ENCODE results near the gene MIEN1. TPM values are rescaled to one million over a fixed set of nuclear protein-coding genes. Genes with fewer than 3 reads are reported as not detected.

Gene MIEN1
- total RNA-seq, 1 experiment from 2014 or later: 40.6 TPM

- POLR2A ChIA-PET: interaction anchor here (1.0 kb wide), 1 partner anchor 314 kb away, joined by 3 read pairs; no protein-coding TSS in a partner anchor
- Mint-ChIP-seq H3K27me3 (ENCODE audit: low read depth) (no peaks in the 10 kb centered on the region), H3K4me1 (no peaks in the 10 kb centered on the region), H3K27ac (no peak overlapping the region), H3K9me3 (no peaks in the 10 kb centered on the region), H3K4me3 (no peak overlapping the region), H3K36me3 (peaks cover 58% of the 10 kb centered on the region)
- TF ChIP-seq NR1H2 (CRISPR knock-in tag; IDR thresholded peaks at IDR 0.05) (no peak), ATF2 (CRISPR knock-in tag; IDR thresholded peaks at IDR 0.05; ENCODE audit: borderline replicate concordance, low read depth) (no peak), CBFB (CRISPR knock-in tag; IDR thresholded peaks at IDR 0.05; ENCODE audit: low read depth) (no peak), TEAD1 (CRISPR knock-in tag; IDR thresholded peaks at IDR 0.05) (no peak), CTCF (IDR thresholded peaks at IDR 0.05) (no peak), ZNF263 (CRISPR knock-in tag; IDR thresholded peaks at IDR 0.05; ENCODE audit: low read depth) (peak; percentile 16; the same call in 1 of the 2 replicates), NR3C1 (CRISPR knock-in tag; conservative IDR thresholded peaks at IDR 0.05; ENCODE audit: low read depth) (no peak)
- no peak; the same call in 1 of the 2 replicates for ATAC-seq
- DNase-seq (ENCODE audit: low spot score): no peak
- CTCF ChIA-PET: interaction anchor here (1.0 to 1.4 kb wide), 3 partner anchors 11 to 265 kb away, joined by 3 to 6 read pairs (median 4); partner anchors contain the start of gene PSMD3
Observed at GRCh38 chr17:39715375-39716072, 14.8 kb downstream of the MIEN1 start.

- Mint-ChIP-seq H3K27ac (no peak overlapping the region), H3K4me1 (no peaks in the 10 kb centered on the region), H3K27me3 (ENCODE audit: low read depth) (no peaks in the 10 kb centered on the region), H3K9me3 (no peaks in the 10 kb centered on the region), H3K4me3 (no peak overlapping the region), H3K36me3 (peaks cover 56% of the 10 kb centered on the region)
- no peak for DNase-seq (ENCODE audit: low spot score)
- ChIA-PET CTCF (no interaction called here), POLR2A (no interaction called here)
- TF ChIP-seq NFE2L1 (CRISPR knock-in tag; IDR thresholded peaks at IDR 0.05): no peak
- no peak for TF ChIP-seq CREB1 (CRISPR knock-in tag; IDR thresholded peaks at IDR 0.05)
- no peak for TF ChIP-seq PREB (CRISPR knock-in tag; IDR thresholded peaks at IDR 0.05; ENCODE audit: borderline replicate concordance)
- no peak for TF ChIP-seq PRDM15 (CRISPR knock-in tag; IDR thresholded peaks at IDR 0.05)
- TF ChIP-seq MAX (CRISPR knock-in tag; IDR thresholded peaks at IDR 0.05): no peak
- TF ChIP-seq E2F5 (CRISPR knock-in tag; IDR thresholded peaks at IDR 0.05): no peak
- TF ChIP-seq CBFB (CRISPR knock-in tag; IDR thresholded peaks at IDR 0.05; ENCODE audit: low read depth): no peak
- no peak for ATAC-seq
Observed at GRCh38 chr17:39714234-39714633, 16.1 kb downstream of the MIEN1 start.

All from WTC11 (cell line).